GDM1 (cell line): ENCODE data around the gene SPOPL.

Experiments
- DNase-seq: peaks from one replicate; lab custom pipeline; 2025; lab: John Stamatoyannopoulos, UW

Gene SPOPL

GRCh38 chr2:138601458-138602165, 100.0 kb downstream of the SPOPL start:
- no peak for DNase-seq

GRCh38 chr2:138602166-138602460, 100.5 kb downstream of the SPOPL start:
- no peak for DNase-seq

GRCh38 chr2:138607746-138608145, 106.2 kb downstream of the SPOPL start:
- DNase-seq, result no peak

- DNase-seq, result no peak
Measured at GRCh38 chr2:138609446-138609845, 107.9 kb downstream of the SPOPL start.

- no peak for DNase-seq
Measured at GRCh38 chr2:138610201-138610953, 108.8 kb downstream of the SPOPL start.

GRCh38 chr2:138615257-138615656, 113.7 kb downstream of the SPOPL start:
- no peak for DNase-seq

- DNase-seq, result no peak
Measured at GRCh38 chr2:138617026-138617425, 115.5 kb downstream of the SPOPL start.

GRCh38 chr2:138618971-138619370, 117.4 kb downstream of the SPOPL start:
- DNase-seq, result no peak

- no peak for DNase-seq
Measured at GRCh38 chr2:138620431-138620830, 118.9 kb downstream of the SPOPL start.

GRCh38 chr2:138621139-138621538, 119.6 kb downstream of the SPOPL start:
- no peak for DNase-seq

GRCh38 chr2:138622613-138623012, 121.0 kb downstream of the SPOPL start:
- DNase-seq, result peak; percentile 40
